Mucosa of stomach (tissue), 1 donor: ENCODE measurements around the gene BTBD10.

Experiments used
- H3K27me3 ChIP-seq: one replicate; pipeline ENCODE4 v1.7.0; 2013; ENCODE audit warnings: mild to moderate bottlenecking, low read length; ENCODE audit not compliant: control insufficient read depth, insufficient read depth
- H3K36me3 ChIP-seq: one replicate; pipeline ENCODE4 v1.7.0; 2013; ENCODE audit warnings: low read length; ENCODE audit not compliant: control insufficient read depth, insufficient read depth
- H3K4me1 ChIP-seq: one replicate; pipeline ENCODE4 v1.7.0; 2013; ENCODE audit warnings: mild to moderate bottlenecking, low read length; ENCODE audit not compliant: control insufficient read depth, insufficient read depth
- H3K4me3 ChIP-seq: one replicate; pipeline ENCODE4 v1.7.0; 2013; ENCODE audit warnings: low read length
- H3K9ac ChIP-seq: one replicate; pipeline ENCODE4 v1.7.0; 2013; ENCODE audit warnings: mild to moderate bottlenecking, low read length, moderate library complexity
- H3K9me3 ChIP-seq: one replicate; pipeline ENCODE4 v1.7.0; 2013; ENCODE audit warnings: mild to moderate bottlenecking, low read length, moderate library complexity; ENCODE audit not compliant: control insufficient read depth
- donor health status: Pancreatic carcinoma.

The BTBD10 gene

DNA sequence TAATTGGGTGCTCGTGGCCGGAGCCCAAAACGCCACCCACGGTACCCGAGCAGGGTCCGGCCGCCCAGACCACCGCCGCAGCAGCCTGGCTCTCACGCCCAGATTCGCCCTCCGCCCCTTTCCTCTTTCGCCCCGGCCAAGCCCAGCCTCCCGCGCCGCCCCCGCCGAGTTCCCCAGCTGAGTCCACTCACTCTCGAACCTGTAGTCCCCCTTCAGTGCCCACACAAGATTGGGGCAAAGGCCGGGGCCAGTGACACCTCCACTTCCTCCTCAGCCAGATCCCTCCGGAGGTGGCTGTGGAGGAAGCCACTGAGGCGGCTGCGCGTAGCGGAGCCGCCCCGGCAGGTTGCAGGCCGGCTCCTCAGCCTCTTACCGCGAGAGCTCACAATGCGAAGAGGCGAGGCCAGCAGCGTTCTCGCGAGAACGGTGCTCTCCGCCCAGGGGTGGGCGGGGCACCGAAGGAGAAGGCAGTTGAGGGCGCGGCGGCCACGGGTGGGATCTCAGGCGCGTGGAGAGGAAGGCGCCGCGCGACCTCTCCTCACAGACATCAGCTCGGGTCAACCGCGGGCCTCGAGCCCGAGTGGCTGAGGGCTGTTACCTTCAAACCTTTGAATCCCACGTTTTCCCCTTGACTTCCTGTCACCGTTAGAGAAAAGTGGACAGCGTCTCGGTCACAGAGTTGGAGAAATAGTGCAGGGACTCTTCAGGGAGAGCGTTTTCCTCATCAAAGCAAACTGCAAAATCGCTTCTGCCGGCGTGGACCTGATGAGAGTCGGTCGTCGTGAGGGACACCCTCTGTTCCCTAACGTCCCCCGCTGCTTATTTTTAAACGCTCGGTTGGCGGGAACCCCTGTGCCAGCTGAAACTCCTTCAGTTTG, at the start of gene BTBD10:
Gene BTBD10 (minus strand): TSS at position 322 of the 878 bp plus-strand sequence. CDS start 18,098 bp downstream, outside the sequence.
- Histone ChIP-seq H3K9ac (peak within 1 kb of the TSS; percentile 95), H3K36me3 (no peaks in the 10 kb centered on the region), H3K9me3 (no peaks in the 10 kb centered on the region), H3K4me3 (peak within 1 kb of the TSS; percentile 96), H3K4me1 (peaks cover 5% of the 10 kb centered on the region), H3K27me3 (no peaks in the 10 kb centered on the region)

DNA sequence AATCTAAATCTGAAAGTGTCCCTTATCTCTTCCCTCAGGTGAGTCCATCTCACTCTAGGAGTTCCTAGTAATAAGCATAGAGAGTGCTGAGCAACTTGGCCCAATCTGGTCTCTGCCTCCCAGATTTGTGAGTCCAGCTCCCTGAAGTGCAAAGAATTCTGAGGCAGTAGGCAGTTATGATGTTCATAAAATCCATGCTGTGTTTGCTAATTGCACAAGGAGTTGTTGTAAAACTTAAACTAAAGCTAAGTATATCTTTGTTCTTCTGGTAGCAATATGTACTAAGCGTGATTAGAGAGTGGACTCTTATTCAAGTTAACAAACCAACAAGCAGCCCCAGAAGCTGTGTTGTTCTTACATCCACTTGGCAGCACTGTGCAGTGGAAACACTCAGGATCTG, 40.4 kb upstream of the BTBD10 start:
- no peaks in the 10 kb centered on the region for H3K36me3 ChIP-seq
- no peaks in the 10 kb centered on the region for H3K27me3 ChIP-seq
- no peaks in the 10 kb centered on the region for H3K4me1 ChIP-seq
- H3K9ac ChIP-seq: no peak overlapping the region
- H3K9me3 ChIP-seq: no peaks in the 10 kb centered on the region
- H3K4me3 ChIP-seq: no peak overlapping the region

- no peak overlapping the region for H3K9ac ChIP-seq
- H3K9me3 ChIP-seq: no peaks in the 10 kb centered on the region
- H3K4me1 ChIP-seq: no peaks in the 10 kb centered on the region
- no peak overlapping the region for H3K4me3 ChIP-seq
- no peaks in the 10 kb centered on the region for H3K27me3 ChIP-seq
- H3K36me3 ChIP-seq: no peaks in the 10 kb centered on the region
Observed at GRCh38 chr11:13502492-13502891, 39.5 kb upstream of the BTBD10 start.

- no peaks in the 10 kb centered on the region for H3K9me3 ChIP-seq
- no peaks in the 10 kb centered on the region for H3K36me3 ChIP-seq
- H3K4me1 ChIP-seq: peaks cover 4% of the 10 kb centered on the region
- H3K27me3 ChIP-seq: no peaks in the 10 kb centered on the region
- no peak within 1 kb of the TSS for H3K9ac ChIP-seq
- no peak within 1 kb of the TSS for H3K4me3 ChIP-seq
Observed at GRCh38 chr11:13495929-13496328, 32.9 kb upstream of the BTBD10 start, which contains the start of gene PTH. Gene PTH (minus strand): TSS chr11:13495997. CDS start chr11:13492855, 3,142 bp downstream.

- H3K9ac ChIP-seq: no peak overlapping the region
- H3K4me3 ChIP-seq: no peak overlapping the region
Observed at GRCh38 chr11:13494051-13494450, 31.0 kb upstream of the BTBD10 start.

GRCh38 chr11:13487661-13488030, 24.6 kb upstream of the BTBD10 start:
- no peaks in the 10 kb centered on the region for H3K36me3 ChIP-seq
- H3K9ac ChIP-seq: no peak overlapping the region
- H3K27me3 ChIP-seq: no peaks in the 10 kb centered on the region
- H3K9me3 ChIP-seq: no peaks in the 10 kb centered on the region
- H3K4me1 ChIP-seq: no peaks in the 10 kb centered on the region
- H3K4me3 ChIP-seq: no peak overlapping the region

More at GRCh38 chr11:13494051-13494450, 31.0 kb upstream of the BTBD10 start:
- H3K27me3 ChIP-seq: no peaks in the 10 kb centered on the region
- no peaks in the 10 kb centered on the region for H3K36me3 ChIP-seq
- H3K9me3 ChIP-seq: no peaks in the 10 kb centered on the region
- peaks cover 4% of the 10 kb centered on the region for H3K4me1 ChIP-seq

DNA sequence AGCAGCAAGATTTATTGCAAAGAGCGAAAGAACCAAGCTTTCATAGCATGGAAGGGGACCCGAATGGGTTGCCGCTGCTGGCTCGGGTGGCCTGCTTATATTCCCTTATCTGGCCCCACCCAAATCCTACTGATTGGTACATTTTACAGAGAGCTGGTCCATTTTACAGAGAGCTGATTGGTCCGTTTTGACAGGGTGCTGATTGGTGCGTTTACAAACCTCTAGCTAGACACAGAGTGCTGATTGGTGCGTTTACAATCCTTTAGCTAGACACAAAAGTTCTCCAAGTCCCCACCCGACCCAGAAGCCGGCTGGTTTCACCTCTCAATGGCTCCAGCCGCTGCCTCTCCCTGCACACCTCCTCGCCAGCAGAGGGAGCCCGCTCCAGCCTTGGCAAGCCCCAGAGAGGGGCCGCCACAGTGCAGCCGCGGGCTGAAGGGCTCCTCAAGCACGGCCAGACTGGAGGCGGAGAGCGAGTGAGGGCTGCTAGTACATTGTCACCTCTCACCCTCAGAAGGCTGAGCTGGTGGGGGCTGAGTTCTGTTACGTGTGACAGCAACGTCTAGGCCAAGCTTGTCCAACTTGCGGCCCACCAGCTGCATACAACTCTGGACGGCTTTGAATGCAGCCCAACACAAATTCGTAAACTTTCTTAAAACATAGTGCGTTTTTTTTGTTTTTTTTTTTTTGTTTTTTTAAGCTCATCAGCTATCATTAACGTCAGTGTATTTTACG, 24.1 kb upstream of the BTBD10 start:
- no peaks in the 10 kb centered on the region for H3K9me3 ChIP-seq
- no peak overlapping the region for H3K9ac ChIP-seq
- H3K27me3 ChIP-seq: no peaks in the 10 kb centered on the region
- no peak overlapping the region for H3K4me3 ChIP-seq
- H3K36me3 ChIP-seq: no peaks in the 10 kb centered on the region
- no peaks in the 10 kb centered on the region for H3K4me1 ChIP-seq

DNA sequence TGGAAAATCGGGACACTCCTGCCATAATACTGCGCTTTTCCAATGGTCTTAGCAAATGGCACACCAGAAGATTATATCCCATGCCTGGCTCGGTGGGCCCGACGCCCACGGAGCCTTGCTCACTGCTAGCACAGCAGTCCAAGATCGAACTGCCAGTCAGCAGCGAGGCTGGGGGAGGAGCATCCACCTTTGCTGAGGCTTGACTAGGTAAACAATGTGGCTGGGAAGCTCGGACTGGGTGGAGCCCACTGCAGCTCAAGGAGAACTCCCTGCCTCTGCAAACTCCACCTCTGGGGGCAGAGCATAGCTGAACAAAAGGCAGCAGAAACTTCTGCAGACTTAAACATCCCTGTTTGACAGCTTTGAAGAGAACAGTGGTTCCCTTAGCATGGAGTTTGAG, 17.2 kb upstream of the BTBD10 start:
- no peaks in the 10 kb centered on the region for H3K27me3 ChIP-seq
- H3K9me3 ChIP-seq: no peaks in the 10 kb centered on the region
- H3K4me3 ChIP-seq: no peak overlapping the region
- H3K36me3 ChIP-seq: no peaks in the 10 kb centered on the region
- H3K4me1 ChIP-seq: no peaks in the 10 kb centered on the region
- no peak overlapping the region for H3K9ac ChIP-seq

- H3K4me1 ChIP-seq: no peaks in the 10 kb centered on the region
- no peaks in the 10 kb centered on the region for H3K9me3 ChIP-seq
- H3K9ac ChIP-seq: no peak overlapping the region
- no peaks in the 10 kb centered on the region for H3K36me3 ChIP-seq
- no peak overlapping the region for H3K4me3 ChIP-seq
- no peaks in the 10 kb centered on the region for H3K27me3 ChIP-seq
Observed at GRCh38 chr11:13479688-13480087, 16.7 kb upstream of the BTBD10 start.

- Histone ChIP-seq H3K9ac (no peak overlapping the region), H3K36me3 (no peaks in the 10 kb centered on the region), H3K27me3 (no peaks in the 10 kb centered on the region), H3K4me1 (no peaks in the 10 kb centered on the region), H3K4me3 (no peak overlapping the region), H3K9me3 (no peaks in the 10 kb centered on the region)
Observed at GRCh38 chr11:13475091-13475490, 12.1 kb upstream of the BTBD10 start.

DNA sequence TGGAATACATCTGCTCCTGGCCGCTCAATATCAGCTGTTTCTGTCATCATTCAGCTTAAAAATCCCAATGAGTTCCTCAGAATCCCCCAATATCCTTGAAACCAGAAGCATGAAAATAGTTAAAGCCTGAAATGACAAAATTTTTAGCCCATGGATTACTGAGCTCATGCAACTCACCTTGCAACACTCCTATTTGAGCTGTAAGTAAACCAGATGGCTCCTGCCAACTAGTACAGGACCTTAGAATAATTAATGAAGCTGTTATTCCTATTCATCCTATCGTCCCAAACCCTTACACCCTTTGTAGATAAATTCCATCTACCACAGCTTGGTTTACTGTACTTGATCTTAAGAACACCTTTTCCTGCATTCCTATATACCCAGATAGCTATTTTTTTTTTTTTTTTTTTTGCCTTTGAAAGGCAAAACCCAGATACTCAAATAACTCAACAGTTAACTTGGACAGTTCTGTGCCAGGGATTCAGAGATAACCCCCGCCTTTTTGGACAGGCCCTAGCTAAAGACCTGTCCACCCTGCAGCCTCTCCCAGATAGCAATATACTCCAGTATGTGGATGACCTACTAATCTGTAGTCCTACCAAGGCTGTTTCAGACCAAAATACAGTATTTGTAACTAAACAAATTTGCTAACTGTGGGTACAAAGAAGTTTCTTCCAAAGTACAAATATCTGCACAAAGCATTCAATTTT, 10.1 kb upstream of the BTBD10 start:
- no peaks in the 10 kb centered on the region for H3K36me3 ChIP-seq
- H3K27me3 ChIP-seq: no peaks in the 10 kb centered on the region
- no peaks in the 10 kb centered on the region for H3K9me3 ChIP-seq
- H3K4me3 ChIP-seq: no peak overlapping the region
- H3K9ac ChIP-seq: no peak overlapping the region
- H3K4me1 ChIP-seq: no peaks in the 10 kb centered on the region

DNA sequence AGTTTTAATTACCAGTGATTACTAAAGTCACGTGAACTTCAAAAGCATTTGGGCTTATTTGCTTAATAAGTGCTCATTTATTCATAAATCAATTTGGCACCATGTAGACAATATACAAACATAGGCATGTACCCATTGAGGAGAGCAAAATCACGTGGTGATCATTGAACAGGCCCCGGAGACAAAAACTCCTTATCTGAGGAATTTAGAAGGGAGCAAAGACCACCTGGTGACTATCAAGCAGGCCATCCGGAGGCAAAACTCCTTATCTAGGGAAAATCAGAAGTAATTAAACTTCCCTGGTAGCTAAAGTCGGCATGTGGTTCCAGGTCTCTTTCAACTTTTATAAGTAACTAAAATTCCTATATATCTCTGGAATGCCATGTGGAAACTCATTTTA, 5.7 kb upstream of the BTBD10 start:
- peaks cover 2% of the 10 kb centered on the region for H3K4me1 ChIP-seq
- H3K36me3 ChIP-seq: no peaks in the 10 kb centered on the region
- H3K27me3 ChIP-seq: no peaks in the 10 kb centered on the region
- H3K4me3 ChIP-seq: no peak overlapping the region
- H3K9ac ChIP-seq: no peak overlapping the region
- H3K9me3 ChIP-seq: no peaks in the 10 kb centered on the region
